Stimulated activated CD4-positive, alpha-beta T cell treated with anti-CD3 and anti-CD28 coated beads, Interleukin-12 subunit alpha, Interleukin-12 subunit beta, amount 100 ng/mL, for 24 hours (primary cell): Measurements from ENCODE around the gene TNN.

ENCODE experiments used
- DNase-seq, 2 experiments: peaks; one replicate each; pipeline ENCODE4 v3.0.0-alpha.2; 2020; ENCODE audit warnings: low read depth in 2 of 2

TNN gene

GRCh38 chr1:175173531-175173930 lies 105.9 kb downstream of the TNN start:
- no peak for DNase-seq

DNA sequence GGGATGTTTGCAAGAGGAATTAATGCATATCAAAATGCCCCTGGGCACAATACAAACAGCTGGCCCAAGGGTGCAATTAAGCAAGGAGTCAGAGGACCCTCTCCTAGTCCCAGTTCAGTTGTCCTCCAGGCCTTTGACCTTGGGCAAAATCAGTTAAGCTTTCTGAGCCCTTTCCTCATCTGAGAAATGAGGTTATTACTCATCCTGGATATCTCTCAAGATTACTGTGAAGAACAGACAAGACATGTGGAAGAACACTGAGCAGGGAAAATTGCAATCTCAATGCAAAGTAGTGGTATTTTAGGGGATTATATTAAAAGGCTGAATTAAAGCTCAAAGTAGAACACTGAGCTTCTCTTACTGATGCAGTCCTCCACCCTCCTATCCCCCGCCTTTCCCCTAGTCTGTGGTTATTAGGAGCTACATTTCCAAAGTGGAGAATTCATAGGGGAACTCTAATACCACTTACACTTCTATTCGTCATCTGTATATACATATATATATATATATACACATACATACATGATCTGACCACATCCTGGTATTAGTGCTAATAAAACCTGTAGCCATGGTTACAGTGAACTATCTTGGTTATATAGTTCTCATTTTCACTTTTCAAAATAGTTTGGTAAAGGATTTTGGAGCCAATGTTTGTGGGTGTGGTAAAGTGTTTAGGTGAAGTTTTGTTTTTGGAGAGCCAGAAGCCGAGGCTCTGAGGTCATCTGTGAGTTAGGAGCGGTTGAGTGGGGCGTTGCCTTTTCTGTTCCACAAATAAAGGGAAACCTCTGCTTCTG lies 106.9 kb downstream of the TNN start:
- no peak for DNase-seq

- DNase-seq, result no peak
Measured at GRCh38 chr1:175176246-175176645, 108.6 kb downstream of the TNN start.

DNA sequence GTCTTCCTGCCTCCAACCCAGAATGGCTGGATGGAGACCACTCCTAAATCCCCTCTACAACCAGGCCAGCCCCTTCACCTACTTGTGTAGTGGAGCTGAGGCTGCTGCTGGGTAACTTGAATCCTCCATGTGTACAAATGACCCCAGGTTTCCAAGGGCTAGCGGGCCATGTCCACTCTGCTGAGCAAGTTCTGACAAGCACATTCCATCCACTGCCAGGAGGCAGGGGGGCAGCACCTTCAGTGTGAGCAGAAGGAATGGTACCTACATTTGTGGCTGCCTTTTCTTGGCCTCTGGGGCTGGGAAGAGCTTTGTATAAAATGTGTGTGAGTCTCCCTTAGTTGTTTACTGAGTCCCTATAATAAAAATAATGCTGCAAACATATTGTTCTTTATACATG lies 110.4 kb downstream of the TNN start:
- DNase-seq, result no peak

DNA sequence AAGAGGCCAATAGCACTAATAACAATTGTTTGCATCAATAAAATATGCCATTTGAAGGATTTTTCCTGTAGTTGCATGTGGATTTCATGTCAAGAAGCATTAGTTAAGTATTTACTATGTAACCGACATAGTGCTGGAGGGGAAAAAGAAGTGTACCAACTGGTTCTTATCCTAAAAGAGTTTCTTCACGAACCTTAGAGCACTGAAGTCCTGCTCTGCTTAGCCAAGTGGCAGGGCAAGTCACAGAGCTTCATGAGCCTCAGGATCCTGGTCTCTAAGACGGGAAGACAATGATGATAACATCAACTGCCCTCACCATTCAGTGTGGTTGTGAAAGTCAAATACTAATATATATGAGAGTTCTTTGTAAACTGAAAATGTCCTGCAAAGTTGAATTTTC lies 110.8 kb downstream of the TNN start:
- DNase-seq, result no peak

GRCh38 chr1:175179837-175180590 lies 112.4 kb downstream of the TNN start:
- no peak for DNase-seq

DNA sequence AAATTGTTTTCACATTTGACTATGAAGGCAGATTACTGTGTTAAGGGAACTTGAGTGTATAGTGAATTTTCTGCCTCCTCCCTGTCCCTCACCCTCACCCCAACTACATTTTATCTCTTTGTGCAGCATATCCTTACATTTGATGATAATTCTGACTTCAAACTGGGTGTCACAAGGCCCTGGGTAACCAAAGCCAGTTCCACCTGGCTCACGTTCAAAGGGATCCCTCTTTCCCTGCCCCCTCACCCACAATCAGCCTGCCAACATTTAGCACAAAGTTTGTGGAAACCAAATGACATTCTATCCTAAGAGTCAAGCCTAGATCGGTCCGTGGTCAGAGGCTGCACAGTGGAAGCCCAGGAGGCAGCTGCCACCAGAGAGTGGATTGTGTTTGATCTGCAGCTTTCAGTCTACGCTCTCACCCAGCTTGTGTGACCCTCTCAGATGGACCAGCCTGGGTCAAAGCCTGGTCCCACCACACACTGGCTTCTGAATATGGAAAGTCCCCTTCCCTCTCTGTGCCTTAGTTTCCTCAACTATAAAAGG lies 114.6 kb downstream of the TNN start:
- DNase-seq, result no peak

DNA sequence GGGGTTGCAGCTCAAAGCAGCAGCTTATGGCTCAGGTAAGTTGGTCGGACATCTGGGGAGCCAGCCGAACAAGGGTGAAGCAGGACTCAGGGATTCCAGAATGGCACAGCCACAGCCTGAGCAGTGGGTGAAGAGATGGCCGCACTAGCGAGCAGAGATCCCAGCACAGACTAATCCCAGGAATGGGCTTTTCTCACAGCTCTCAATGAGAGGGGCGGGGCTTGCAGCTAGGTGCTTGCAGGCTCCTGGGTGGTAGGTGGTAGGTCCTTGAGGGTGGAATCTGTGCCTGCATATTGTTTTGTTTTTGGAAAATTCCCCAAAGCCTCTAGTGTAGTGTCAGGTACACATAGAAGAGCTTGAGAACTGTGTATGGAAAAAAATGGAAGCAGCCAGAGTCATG lies 116.0 kb downstream of the TNN start:
- DNase-seq, result no peak

DNA sequence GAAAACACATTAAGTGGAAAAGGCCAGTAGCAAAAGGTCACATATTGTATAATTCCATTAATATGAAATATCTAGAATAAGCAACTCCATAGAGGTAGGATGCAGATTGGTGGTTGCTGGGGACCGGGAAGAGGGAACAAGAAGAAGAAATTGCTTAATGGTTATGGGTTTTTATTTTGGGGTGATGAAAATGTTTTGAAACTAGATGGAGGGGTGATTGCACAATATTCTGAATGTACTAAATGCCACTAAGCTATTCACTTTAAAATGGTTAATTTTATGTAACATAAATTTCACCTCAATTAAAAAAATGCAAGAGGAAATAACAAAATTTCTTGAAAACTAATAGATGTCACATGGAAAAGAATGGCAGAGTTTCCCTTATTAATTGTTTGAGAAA lies 118.3 kb downstream of the TNN start:
- no peak for DNase-seq

DNA sequence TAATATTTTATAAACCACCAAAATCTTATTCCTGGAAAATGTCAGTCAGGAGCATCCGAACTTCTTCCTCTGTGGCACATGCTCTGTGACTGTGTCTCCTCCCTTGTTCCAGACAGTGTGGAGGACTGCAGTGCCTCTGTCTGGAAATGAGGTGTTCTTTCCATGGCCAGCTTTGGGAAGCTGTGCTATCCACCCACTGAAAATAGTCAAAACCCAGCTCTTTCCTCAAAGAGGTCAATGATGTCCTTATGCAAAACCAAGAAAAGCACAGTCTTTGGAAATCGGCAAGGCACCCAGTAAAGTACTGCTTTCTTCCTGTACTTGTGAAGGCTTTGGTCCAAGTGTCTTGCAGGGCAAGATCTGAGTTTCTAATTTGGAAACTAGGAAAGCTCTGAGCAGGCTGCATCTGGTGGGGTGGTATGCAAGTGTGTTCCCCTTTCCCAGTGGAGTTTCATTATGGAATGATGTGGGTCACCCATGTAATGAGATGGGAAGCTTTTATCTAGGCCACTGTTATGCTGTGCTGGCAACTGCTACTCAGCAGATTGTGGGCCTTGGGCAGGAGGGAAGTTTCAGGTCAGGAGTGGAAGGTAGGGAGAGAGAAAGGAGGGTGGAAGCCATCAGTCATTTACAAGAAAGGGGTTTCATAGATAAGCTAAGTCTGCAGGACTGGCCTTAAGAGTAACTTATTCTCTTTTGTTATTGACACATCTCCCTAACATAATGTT lies 119.0 kb downstream of the TNN start:
- no peak for DNase-seq

DNA sequence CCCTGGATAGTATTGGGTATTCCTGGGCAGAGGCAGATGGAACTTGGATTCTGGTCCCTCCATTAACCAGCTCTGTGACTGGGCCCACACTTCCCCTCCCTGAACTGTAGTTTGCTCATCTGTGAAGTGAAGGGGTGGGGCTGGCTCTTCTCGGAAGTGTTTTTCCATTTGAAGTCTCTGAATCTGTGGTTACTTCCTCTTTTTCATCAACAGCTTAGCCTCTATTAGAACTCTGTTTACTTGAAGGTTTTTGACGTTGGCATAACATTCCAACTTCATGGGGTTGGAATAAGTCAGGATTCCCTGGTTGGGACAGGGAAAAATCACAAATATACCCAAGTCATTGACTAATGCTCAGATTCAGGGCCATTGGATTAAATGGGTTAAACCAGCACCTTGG lies 121.3 kb downstream of the TNN start:
- peak in 1 of 2 experiments; percentile 51 for DNase-seq

- DNase-seq, result no peak
Measured at GRCh38 chr1:175191659-175192058, 124.0 kb downstream of the TNN start.

DNA sequence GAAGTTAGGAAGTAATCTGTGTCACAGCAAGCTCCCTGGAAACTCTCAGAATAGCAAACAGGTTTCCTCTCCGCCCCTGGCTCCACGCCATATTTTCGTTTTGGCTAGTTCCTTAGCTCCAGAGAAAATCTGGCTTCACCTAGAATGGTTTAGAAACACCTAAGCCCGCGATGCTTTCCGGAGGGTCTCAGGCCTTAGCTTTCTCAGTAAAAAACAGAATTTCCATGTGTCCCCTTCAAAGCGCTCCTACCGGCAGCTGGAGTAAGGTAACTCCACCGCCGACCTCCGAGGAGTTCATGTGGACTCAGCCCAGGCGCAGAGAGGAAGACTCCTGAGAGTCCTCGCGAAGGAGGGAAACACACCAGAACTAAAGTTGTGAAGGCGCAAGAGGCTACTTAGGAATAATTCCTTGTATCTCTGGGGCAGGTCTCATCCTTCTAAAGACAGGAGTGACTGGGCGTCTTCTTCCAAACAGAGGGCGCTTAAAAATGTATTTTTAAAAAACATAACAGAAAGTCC lies 124.5 kb downstream of the TNN start:
- peak in 1 of 2 experiments; percentile 27 for DNase-seq

- DNase-seq, result peak in 1 of 2 experiments; percentile 57
Measured at GRCh38 chr1:175192630-175193526, 125.2 kb downstream of the TNN start, which contains the start of gene KIAA0040. Gene KIAA0040 (minus strand): TSS chr1:175192776. CDS start chr1:175161013, 31,763 bp downstream.

DNA sequence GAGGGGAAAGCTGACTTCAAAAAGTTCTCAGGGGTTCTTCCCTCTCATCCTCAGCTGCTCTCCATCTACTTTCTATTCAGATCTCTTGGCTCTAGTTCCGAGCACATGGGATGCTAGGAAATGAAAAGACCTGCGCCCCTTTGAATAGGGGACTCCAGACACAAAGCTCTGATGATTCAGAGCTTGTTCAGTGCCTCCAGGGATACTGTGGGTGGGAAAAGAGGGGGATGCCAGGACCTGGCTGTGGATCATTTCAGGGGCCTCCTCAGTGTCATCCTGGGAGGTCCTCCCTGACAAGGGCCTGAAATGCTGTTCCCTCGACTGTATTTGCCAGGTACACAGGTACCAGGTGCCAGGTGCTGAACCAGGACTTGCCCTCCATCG lies 125.9 kb downstream of the TNN start:
- no peak for DNase-seq

DNA sequence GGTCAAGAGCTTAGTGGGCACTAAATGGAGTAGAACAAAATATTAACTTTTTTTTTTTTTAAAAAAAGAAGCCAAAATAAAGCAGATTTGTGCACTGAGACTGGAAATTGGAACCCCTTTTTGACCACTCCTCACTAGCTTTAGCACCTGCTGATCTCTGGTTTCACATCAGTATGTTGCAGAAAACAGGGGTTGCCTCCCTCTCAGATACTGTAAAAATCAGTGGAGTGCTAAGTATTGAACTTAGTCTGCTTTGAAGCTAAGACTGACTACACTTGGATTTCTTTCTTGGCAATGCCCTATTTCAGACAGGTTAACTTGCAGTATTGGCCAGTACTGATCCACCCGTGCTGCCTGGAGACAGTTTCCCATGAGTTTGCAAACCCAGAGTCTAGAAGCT lies 127.6 kb downstream of the TNN start:
- DNase-seq, result no peak

- no peak for DNase-seq
Measured at GRCh38 chr1:175195798-175196197, 128.2 kb downstream of the TNN start.

DNA sequence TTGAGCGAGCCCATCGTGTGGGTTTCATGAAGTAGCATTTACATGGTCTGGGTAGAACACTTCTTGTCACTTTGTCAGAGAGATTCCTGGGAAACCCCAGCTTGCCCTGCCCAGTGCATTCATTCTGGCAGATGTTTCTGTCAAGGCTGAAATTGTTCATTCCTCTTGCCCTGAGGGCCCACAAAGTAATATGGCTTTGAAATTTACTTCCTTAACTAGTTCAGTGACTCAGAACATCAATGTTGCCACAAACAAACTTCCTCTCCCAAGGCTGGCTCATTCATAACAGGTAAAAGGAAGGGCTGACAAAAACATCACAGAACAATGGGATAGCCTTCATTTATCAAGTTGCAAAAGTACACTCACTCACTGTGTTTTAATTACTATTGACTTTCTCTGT lies 129.9 kb downstream of the TNN start:
- DNase-seq, result no peak
